Activated CD8-positive, alpha-beta memory T cell treated with anti-CD3 and anti-CD28 coated beads for 36 hours (primary cell): ENCODE data around the gene KIF3B. TPM values are rescaled to one million over a fixed set of nuclear protein-coding genes. Genes with fewer than 3 reads are reported as not detected.

Source experiments
- CTCF ChIA-PET: fragments of 350-600 bp; sonication (Branson Sonifier 250); formaldehyde crosslinking; loops from one replicate; lab custom pipeline; 2021; ENCODE audit warnings: antibody characterized with exemption; lab: Charles Lee
- POLR2A ChIA-PET: fragments of 350-600 bp; sonication (Branson Sonifier 250); formaldehyde crosslinking; loops from one replicate; lab custom pipeline; 2021; ENCODE audit warnings: antibody characterized with exemption; lab: Charles Lee
- total RNA-seq, 2 experiments: library from RNA; stranded (reverse); gene quantifications; one replicate each; pipeline ENCODE4 v1.2.3, GENCODE V29; 2021

KIF3B gene
- total RNA-seq, 2 experiments from 2014 or later, result 46.0 to 46.4 TPM

- POLR2A ChIA-PET, result interaction anchor here (0.6 kb wide), 1 partner anchor 79 kb away, joined by 5 read pairs; no protein-coding TSS in a partner anchor
- CTCF ChIA-PET, result no interaction called here
Observed at GRCh38 chr20:32287231-32287638, 9.8 kb downstream of the KIF3B start.

GRCh38 chr20:32288225-32288849 is 10.9 kb downstream of the KIF3B start:
- POLR2A ChIA-PET, result no interaction called here
- CTCF ChIA-PET, result interaction anchor here (0.6 to 0.7 kb wide), 3 partner anchors 10 to 490 kb away, joined by 3 to 5 read pairs (median 3); no protein-coding TSS in a partner anchor

DNA sequence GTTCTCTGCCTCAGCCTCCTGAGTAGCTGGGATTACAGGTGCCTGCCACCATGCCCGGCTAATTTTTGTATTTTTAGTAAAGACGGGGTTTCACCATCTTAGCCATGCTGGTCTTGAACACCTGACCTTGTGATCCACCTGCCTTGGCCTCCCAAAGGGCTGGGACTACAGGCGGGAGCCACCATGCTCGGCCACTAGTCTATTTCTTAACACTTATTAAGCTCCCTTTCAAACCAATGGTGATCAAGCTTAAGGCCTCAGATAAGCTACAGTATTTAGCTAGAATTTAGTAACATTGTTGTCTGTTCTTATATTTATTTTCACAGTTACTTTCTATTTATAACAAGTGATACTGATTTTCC is 11.8 kb downstream of the KIF3B start:
- POLR2A ChIA-PET, result interaction anchor here (0.7 kb wide), 1 partner anchor 229 kb away, joined by 8 read pairs; no protein-coding TSS in a partner anchor
- CTCF ChIA-PET, result interaction anchor here (0.6 to 0.7 kb wide), 2 partner anchors 11 to 89 kb away, joined by 4 to 5 read pairs; no protein-coding TSS in a partner anchor

DNA sequence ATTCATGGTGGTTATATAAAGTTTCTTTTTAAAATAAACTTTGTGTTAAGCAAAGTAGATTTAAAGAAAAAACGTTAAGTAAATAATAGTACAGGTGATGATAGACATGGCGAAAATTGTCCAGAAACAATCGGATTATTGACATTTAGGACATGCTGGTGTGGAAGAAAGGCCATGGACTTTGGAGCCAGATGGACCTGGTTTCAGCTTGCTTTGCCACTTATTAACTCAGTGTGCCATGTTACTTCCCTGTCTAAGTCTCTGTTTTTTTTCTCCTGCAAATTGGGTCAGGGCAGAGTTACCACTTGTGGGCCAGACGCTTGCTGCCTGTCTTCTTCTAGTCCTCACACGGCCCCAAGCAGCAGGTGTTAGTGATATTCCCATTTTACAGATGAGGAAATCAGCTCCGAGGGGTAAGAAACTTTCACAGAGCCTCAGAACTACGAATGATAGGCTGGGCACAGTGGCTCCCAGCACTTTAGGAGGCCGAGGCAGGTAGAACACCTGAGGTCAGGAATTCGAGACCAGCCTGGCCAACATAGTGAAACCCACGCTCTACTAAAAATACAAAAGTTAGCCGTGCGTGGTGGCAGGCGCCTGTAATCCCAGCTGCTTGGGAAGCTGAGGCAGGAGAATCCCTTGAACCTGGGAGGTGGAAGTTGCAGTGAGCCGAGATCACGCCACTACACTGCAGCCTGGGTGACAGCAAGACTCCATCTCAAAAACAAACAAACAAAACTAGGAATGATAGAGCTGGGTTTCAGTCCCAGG is 12.4 kb downstream of the KIF3B start:
- POLR2A ChIA-PET, result interaction anchor here (0.7 kb wide), 1 partner anchor 229 kb away, joined by 8 read pairs; no protein-coding TSS in a partner anchor

DNA sequence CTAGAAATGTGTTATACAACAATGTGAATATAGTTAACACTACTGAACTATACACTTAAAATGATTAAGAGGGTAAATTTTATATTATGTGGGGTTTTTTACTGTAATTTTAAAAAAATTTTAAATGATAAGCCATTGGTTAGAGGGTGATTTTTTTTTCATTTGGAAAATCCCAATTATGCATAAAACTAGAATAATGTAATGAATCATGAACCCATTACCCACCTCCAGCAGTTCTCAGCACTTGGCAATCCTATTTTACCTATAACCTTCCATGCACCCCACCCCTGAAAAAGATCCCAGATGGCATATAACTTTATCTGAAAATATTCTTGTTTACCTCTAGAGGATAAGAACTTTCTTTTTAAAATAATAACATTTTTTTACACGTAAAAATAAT is 13.7 kb downstream of the KIF3B start:
- ChIA-PET CTCF (no interaction called here), POLR2A (no interaction called here)

More for the DNA sequence above, 12.4 kb downstream of the KIF3B start:
- CTCF ChIA-PET, result interaction anchor here (0.6 to 0.8 kb wide), 4 partner anchors 33 to 90 kb away, joined by 3 to 4 read pairs (median 3); no protein-coding TSS in a partner anchor

GRCh38 chr20:32292548-32292947 is 15.1 kb downstream of the KIF3B start:
- CTCF ChIA-PET, result interaction anchor here (1.0 kb wide), 1 partner anchor 10 kb away, joined by 4 read pairs; no protein-coding TSS in a partner anchor
- POLR2A ChIA-PET, result no interaction called here

GRCh38 chr20:32294071-32294470 is 16.6 kb downstream of the KIF3B start:
- ChIA-PET CTCF (interaction anchor here (0.6 to 1.5 kb wide), 2 partner anchors 89 to 128 kb away, joined by 3 read pairs; no protein-coding TSS in a partner anchor), POLR2A (no interaction called here)

GRCh38 chr20:32296412-32296811 is 19.0 kb downstream of the KIF3B start:
- POLR2A ChIA-PET, result interaction anchor here (0.7 kb wide), 1 partner anchor 11 kb away, joined by 4 read pairs; no protein-coding TSS in a partner anchor

DNA sequence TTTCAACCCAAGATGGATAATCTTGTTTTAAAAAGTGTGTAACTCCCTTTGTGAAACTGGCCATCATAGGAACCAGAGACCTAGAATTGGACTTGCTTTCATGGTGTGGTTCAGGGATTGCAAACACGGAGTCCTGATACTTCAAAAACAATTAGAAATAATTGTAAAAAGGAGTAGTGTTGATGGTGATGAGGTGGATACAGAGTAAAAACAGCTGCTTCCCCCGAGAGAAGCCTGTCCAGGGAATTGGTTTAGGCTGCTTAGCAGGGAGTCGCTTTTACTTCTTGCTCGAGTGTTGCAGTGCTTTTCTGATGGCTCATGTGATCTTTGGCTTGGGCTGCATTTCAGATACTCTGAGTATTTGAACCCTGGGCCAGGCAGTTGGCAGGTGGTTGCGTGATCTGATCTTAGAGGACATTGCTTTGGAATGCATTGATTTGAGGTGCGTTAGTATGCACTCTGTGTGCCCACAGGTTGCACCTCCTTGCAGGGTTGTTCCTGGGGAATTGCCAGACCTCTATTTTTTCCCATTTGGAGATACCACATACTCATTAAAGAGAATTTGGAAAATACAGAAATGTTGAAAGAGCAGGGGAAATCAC is 19.5 kb downstream of the KIF3B start:
- CTCF ChIA-PET, result no interaction called here

More at GRCh38 chr20:32296412-32296811, 19.0 kb downstream of the KIF3B start:
- CTCF ChIA-PET, result no interaction called here

DNA sequence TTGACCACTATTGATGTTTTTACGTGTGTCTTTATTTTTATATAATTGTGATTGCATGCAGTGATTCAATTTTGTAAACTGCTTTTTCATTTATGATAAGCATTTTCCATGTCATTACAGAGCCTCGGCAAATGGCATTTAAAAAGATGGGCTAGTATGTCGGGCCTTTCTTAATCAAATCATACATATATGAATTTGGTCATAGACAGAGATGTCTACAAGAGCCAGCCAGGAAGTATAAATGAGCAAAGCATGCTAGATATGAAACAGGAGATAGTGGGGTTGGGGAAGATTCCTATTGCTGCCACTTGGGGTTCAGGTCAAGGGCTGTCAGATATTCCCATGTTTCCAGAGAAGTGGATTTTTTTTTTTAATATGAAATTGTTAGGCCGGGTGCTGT is 20.0 kb downstream of the KIF3B start:
- ChIA-PET CTCF (interaction anchor here (0.7 kb wide), 1 partner anchor 218 kb away, joined by 3 read pairs; no protein-coding TSS in a partner anchor), POLR2A (interaction anchor here (0.6 to 0.7 kb wide), 2 partner anchors 15 to 307 kb away, joined by 4 read pairs; no protein-coding TSS in a partner anchor)

More for the DNA sequence above, 19.5 kb downstream of the KIF3B start:
- POLR2A ChIA-PET, result interaction anchor here (0.7 kb wide), 1 partner anchor 12 kb away, joined by 4 read pairs; no protein-coding TSS in a partner anchor

- CTCF ChIA-PET, result interaction anchor here (0.7 kb wide), 1 partner anchor 50 kb away, joined by 3 read pairs; no protein-coding TSS in a partner anchor
- POLR2A ChIA-PET, result interaction anchor here (1.0 kb wide), 1 partner anchor 15 kb away, joined by 9 read pairs; no protein-coding TSS in a partner anchor
Observed at GRCh38 chr20:32300647-32301046, 23.2 kb downstream of the KIF3B start.

GRCh38 chr20:32301719-32302506 is 24.5 kb downstream of the KIF3B start:
- POLR2A ChIA-PET, result interaction anchor here (1.0 kb wide), 1 partner anchor 16 kb away, joined by 3 read pairs; no protein-coding TSS in a partner anchor
- CTCF ChIA-PET, result interaction anchor here (1.2 kb wide), 1 partner anchor 9 kb away, joined by 4 read pairs; no protein-coding TSS in a partner anchor

- POLR2A ChIA-PET, result interaction anchor here (1.0 kb wide), 1 partner anchor 16 kb away, joined by 3 read pairs; no protein-coding TSS in a partner anchor
Observed at GRCh38 chr20:32302507-32302872, 25.0 kb downstream of the KIF3B start.

DNA sequence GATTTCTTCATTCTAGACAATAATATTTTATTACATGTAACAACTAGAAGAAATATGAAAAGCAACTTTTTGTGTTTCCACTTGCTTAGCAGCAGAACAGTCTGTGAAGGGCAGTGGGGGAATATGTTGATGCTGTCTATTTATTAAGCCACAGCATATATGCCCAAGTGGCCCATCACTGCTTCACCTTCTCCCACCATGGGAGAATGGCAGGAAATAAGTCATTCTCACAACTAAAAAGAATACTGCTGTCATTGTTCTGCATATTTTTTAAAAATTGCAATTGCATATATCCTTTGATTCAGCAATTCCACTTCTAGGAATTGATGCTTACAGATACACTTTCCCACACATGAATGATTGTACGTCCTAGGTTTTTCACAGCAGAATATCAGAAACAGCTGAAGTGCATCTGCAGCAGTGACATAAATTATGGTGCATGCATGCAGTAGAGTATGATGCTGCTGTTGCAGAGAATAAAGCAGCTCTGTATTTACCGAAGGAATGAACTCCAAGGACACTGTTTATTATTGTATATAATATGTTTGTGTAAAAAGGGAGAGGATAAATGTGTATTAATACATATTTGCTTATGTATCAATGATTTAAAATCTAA is 26.8 kb downstream of the KIF3B start:
- ChIA-PET CTCF (no interaction called here), POLR2A (no interaction called here)

More at GRCh38 chr20:32302507-32302872, 25.0 kb downstream of the KIF3B start:
- CTCF ChIA-PET, result interaction anchor here (1.2 kb wide), 1 partner anchor 10 kb away, joined by 4 read pairs; no protein-coding TSS in a partner anchor

DNA sequence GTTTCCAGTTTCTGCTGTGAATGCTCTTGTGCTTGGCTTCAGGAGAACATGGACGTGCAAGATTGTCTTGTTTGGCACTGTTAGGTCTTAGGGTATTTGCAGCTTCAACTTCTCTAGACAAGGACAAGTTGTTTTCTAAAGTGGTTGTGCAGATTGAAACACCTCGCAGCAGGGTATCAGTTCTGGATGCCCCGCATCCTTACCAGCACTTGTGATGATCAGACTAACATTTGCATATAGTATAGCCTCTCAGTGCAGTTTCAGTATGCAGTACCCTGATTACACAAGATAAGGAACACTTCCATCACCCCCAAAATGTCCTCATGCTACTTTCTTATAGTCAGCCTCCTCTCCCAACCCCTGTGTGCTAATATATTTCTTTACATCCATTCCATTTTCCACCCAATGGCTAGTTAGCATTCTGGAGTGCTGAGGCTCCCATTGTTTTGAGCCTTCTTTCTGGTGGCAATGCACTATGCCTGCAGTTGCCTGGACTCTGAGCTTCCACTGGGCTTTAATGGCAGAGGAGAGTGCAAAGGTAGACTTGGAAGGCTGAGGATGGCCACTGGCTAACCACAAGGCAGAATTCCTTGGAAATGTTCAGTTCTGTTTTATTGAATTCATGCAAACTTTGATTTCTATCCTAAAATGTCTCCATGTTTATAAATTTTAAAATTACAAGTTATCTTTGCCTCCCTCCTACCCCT is 35.4 kb downstream of the KIF3B start:
- CTCF ChIA-PET, result no interaction called here
- POLR2A ChIA-PET, result no interaction called here

GRCh38 chr20:32314768-32315167 is 37.3 kb downstream of the KIF3B start:
- POLR2A ChIA-PET, result no interaction called here
- CTCF ChIA-PET, result interaction anchor here (1.3 kb wide), 1 partner anchor 17 kb away, joined by 3 read pairs; no protein-coding TSS in a partner anchor

DNA sequence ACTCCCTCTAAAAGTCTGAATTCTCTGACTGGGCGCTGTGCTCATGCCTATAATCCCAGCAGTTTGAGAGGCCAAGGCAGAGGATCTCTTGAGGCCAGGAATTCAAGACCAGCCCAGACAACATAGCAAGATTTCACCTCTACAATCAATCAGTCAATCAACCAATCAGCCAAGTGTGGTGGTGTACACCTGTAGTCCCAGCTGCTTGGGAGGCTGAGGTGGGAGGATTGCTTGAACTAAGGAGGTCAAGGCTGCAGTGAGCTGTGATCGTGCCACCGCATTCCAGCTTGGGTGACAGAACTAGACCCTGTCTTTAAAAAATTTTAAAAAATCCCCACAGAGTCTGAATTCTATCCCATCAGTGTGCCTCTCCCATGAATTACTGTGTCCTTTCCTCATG is 37.9 kb downstream of the KIF3B start:
- ChIA-PET CTCF (interaction anchor here (1.3 kb wide), 1 partner anchor 17 kb away, joined by 3 read pairs; no protein-coding TSS in a partner anchor), POLR2A (interaction anchor here (0.8 kb wide), 1 partner anchor 135 kb away, joined by 6 read pairs; no protein-coding TSS in a partner anchor)
